Esophagus mucosa (tissue), 1 donor: ENCODE results near the gene MEGF8. TPM values are rescaled to one million over a fixed set of nuclear protein-coding genes. Genes with fewer than 3 reads are reported as not detected.

ENCODE experiments used
- ATAC-seq: fragments of 200-7000 bp; cut with Tn5 transposase; one replicate; pipeline ENCODE4 v1.9.1; 2020
- total RNA-seq: library from RNA; stranded (reverse); gene quantifications from one replicate; pipeline ENCODE4 v1.2.4, GENCODE V29; 2023
- donor health status: DM: yes; HTN: yes; CAD: no.

MEGF8 gene
- total RNA-seq, 1 donor from 2014 or later, result 8.1 TPM

DNA sequence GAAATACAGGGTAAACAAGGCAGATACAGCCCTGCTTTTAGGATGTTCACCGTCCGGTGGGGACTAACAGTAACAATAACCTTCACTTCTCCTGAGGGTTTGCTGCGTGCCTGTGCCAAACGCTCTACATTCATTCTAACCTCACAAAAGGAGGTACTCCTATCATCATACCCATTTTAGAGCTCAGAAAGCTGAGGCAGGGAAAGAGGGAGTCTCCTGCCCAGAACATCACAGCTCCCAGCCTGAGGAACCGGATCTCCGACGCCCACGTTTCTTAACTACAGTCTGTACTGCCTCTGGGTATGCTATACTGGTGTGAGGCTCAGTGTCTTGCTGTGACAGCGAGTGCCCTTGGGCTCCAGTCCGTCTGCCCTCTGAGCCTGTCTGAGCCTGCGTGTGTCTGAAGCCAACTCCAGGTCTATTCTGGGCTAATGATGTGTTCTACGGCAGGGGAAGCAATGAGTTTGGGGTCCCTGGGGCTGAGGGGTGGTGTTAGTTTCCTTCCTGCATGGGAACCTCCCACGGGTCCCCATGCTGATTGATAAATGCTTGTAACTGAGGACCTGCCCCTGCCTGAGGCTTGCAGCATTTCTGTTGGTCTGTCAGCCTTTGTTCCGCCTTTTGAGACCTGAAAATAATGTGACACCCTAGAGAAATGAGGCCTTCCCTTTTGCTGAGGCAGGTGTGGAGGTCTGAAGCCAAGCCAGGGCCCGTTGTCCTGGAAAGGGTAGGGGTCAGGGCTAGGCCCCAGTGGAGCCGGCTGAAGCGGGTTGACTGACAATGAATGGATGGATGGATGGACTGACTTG lies 96.9 kb downstream of the MEGF8 start:
- peak; percentile 51 for ATAC-seq

DNA sequence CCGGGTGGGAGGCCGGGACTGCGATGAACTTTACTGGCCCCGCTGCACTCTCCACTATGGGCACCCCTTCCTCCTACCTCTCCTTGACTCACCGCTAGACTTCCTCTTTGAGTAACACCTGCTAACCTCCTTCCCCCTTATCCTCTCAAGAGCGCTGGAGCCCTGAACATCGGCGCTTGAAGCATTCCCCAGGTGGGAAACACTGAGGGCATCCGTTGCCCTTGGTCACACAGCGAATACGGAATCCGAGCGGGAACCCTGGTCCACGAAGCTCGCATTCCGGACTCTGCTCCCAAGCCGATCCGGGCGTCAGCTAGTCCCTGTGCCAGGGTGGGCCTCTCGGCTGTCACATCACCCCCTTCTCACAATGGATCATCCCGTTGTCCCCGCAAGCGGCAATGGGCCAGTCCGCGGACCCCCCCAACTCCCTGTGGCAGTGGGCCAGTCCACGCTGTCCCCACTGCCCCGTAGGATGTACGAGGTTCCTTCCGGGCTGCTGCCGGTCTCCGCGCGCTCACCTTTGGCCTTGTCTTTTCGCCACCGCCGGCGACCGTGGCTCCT lies 97.5 kb downstream of the MEGF8 start:
- ATAC-seq, result peak; percentile 42

DNA sequence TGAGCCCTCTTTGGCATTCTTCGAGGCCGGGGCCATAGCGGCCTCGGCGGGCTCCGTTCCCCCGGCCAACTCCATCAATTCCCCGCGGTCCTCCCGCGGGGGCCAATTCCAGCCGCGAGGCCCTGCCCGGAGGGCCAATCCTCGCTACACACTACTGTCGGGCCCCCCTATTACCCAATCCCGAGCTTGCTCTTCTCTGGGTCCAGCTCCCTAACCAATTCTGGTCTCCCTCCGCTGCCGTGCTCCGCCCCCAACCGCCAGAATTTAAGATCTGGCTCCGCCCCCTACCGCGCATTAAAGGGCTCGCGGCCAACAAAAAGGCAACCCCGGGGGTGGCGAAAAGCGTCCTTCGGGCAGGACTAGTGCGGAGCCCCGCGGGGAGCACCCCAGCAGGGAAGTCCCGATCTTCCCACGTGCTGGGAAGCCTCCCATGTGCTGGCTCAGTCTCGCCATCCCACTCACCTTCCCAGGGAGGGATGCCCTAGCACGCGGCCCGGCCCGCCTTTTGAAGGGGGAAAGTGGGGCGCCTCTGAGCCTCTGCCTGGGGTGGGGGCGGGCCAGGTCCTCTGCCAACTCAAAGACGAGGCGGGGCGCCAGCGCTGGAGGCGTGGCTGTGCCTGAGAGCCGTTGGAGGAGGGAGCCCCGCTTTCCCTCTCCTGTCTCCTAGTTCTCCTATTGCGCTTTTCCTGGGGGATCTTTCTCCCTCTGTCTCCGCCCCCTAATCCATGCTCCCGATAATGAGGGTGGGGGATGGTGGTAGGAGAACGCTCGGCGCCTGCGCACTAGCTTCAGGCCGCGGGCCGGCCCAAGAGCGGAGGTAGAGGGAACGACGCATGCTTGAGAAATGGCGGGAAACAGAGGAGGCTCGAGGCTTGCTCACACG lies 98.3 kb downstream of the MEGF8 start:
- peak; percentile 65 for ATAC-seq

GRCh38 chr19:42424345-42424707 lies 98.9 kb downstream of the MEGF8 start:
- ATAC-seq, result no peak

GRCh38 chr19:42424712-42425131 lies 99.3 kb downstream of the MEGF8 start:
- ATAC-seq, result no peak

DNA sequence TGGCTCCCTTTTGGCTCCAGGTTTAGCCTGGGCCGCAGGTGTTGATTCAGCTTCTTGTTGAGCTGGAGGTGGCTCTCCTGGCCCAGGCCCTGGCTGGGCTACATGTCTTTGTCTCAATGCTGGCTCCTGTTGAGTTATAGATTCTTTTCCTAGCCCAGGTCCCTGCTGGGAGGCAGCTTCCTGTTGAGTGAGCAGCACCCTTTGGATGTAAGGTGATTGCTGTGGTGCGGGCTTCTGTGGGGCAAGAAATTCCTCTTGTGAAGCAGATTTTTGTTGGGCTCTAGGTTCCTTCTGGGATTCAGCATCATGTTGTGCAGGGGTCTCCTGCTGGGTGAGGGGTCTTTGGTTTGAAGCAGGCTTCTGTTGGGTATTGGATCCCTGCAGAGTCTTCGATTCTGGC lies 101.2 kb downstream of the MEGF8 start:
- ATAC-seq, result no peak

DNA sequence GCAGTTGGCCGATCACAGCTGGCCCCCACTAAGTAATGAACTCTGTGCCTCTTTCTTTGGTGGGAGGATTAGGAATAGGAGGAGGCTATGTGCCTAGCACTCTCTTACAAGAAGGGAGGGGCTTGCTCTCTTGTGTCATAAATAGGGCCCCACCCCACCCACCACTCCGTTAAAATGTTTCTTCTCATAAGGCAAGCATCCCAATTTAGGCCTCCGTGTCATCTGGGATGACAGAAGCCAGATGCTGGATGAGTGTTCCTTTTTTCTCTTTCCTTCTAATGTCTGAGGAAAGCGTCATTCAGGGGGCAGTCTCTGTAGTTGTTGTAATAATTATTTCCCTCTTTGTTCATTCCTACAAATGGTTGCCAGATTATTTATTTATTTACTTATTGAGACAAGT lies 101.9 kb downstream of the MEGF8 start, which contains the start of gene LIPE:
LIPE (minus strand) TSS at position 76 of the 400 bp plus-strand sequence. CDS start 239 bp downstream, outside the sequence.
- no peak for ATAC-seq

Other genes with a start within 250 kb of the MEGF8 start
- gene ZNF574, start 249.5 kb upstream of the MEGF8 start, total RNA-seq, result 9.7 TPM
- gene POU2F2, start 193.2 kb upstream of the MEGF8 start, total RNA-seq, result 1.00 TPM
- 11.6 TPM for gene DEDD2, start 108.0 kb upstream of the MEGF8 start, total RNA-seq
- gene ZNF526, start 105.3 kb upstream of the MEGF8 start, total RNA-seq, result 4.5 TPM
- gene GSK3A, start 83.0 kb upstream of the MEGF8 start, total RNA-seq, result 26.4 TPM
- gene ERF, start 70.5 kb upstream of the MEGF8 start, total RNA-seq, result 21.5 TPM
- gene CIC, start 56.4 kb upstream of the MEGF8 start, total RNA-seq, result 31.4 TPM
- gene PRR19, start 23.5 kb upstream of the MEGF8 start, total RNA-seq, result 0.84 TPM
- 32.5 TPM for gene PAFAH1B3, start 23.0 kb upstream of the MEGF8 start, total RNA-seq
- 0.20 TPM for gene TMEM145, start 12.3 kb upstream of the MEGF8 start, total RNA-seq
- 1,078 TPM for gene CNFN, start 64.7 kb downstream of the MEGF8 start, total RNA-seq
- 10.8 TPM for gene LIPE, start 101.8 kb downstream of the MEGF8 start, total RNA-seq
- gene CXCL17, start 117.3 kb downstream of the MEGF8 start, total RNA-seq, result 38.6 TPM
- gene CEACAM1, start 202.8 kb downstream of the MEGF8 start, total RNA-seq, result 97.8 TPM